GM12872 (cell line): Measurements from ENCODE around the gene BMP3.
A peak's percentile ranks its signal among the peaks of the same experiment; 100 is the strongest.

Experiments used
- CTCF ChIP-seq: IDR thresholded peaks from 3 replicates; pipeline ENCODE4 v1.5.1; 2011; ENCODE audit warnings: low read depth, mild to moderate bottlenecking, low read length, moderate library complexity; ENCODE audit not compliant: insufficient read depth

The BMP3 gene, protein sequence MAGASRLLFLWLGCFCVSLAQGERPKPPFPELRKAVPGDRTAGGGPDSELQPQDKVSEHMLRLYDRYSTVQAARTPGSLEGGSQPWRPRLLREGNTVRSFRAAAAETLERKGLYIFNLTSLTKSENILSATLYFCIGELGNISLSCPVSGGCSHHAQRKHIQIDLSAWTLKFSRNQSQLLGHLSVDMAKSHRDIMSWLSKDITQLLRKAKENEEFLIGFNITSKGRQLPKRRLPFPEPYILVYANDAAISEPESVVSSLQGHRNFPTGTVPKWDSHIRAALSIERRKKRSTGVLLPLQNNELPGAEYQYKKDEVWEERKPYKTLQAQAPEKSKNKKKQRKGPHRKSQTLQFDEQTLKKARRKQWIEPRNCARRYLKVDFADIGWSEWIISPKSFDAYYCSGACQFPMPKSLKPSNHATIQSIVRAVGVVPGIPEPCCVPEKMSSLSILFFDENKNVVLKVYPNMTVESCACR

DNA sequence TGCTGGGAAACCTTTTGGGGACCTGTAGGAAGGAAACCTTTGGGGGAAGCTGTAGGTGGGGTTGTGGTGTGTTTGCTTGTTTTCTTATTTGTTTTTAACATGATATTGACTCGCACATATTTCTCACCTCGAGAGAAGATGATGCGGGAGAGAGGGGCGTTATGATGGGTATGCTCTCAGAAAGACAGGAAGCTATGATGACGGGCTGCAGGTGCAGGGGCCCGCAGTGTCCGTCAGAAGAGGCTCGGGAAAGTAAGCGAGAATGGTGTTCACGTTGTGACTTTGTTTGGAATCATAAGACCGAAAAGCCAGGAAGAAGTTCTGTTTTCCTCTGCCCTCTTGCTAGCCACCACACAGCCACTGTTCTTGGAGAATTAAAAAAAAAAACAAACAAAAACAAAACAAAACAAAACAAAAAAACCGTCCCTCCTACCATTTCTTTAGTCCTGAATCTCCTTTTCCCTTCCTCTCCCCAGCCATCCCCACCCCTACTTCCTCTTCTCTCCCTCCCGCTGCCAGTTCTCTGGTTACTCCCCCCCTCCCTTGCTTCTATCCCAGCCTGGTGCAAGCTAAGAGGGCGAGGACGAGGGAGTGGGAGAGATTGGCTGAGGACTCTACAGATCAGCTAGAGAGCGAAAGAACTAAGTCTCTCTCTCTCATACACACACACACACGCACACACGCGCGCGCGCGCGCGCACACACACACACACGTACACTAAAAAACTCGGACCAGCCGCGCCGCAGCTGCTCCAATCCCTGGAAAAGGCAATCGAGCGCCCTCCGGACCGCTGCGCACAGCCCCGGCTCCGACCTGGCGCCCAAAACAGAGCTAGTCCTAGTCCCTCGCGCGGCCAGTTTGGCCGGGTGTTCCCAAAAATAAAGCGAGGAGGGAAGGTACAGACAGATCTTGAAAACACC, at the start of gene BMP3:
TSS of gene BMP3 (plus strand) at position 648 of the 920 bp plus-strand sequence. CDS start 577 bp downstream, outside the sequence.
- no peak for TF ChIP-seq CTCF

- TF ChIP-seq CTCF = no peak
Measured at GRCh38 chr4:80986011-80986410, 44.5 kb upstream of the BMP3 start.

- TF ChIP-seq CTCF = peak; percentile 66
Measured at GRCh38 chr4:80989921-80990544, 40.5 kb upstream of the BMP3 start.

- no peak for TF ChIP-seq CTCF
Measured at GRCh38 chr4:80990851-80991250, 39.7 kb upstream of the BMP3 start.

- TF ChIP-seq CTCF = no peak
Measured at GRCh38 chr4:80999943-81000342, 30.6 kb upstream of the BMP3 start.

GRCh38 chr4:81003597-81004111, 26.9 kb upstream of the BMP3 start:
- TF ChIP-seq CTCF = no peak
